ENCODE data around the gene MSS51.
"Not testable (repeated sequence)": the region's sequence is repeated elsewhere in the genome, so short reads cannot be mapped to it uniquely, and the experiment has no call there.

Gene MSS51

DNA sequence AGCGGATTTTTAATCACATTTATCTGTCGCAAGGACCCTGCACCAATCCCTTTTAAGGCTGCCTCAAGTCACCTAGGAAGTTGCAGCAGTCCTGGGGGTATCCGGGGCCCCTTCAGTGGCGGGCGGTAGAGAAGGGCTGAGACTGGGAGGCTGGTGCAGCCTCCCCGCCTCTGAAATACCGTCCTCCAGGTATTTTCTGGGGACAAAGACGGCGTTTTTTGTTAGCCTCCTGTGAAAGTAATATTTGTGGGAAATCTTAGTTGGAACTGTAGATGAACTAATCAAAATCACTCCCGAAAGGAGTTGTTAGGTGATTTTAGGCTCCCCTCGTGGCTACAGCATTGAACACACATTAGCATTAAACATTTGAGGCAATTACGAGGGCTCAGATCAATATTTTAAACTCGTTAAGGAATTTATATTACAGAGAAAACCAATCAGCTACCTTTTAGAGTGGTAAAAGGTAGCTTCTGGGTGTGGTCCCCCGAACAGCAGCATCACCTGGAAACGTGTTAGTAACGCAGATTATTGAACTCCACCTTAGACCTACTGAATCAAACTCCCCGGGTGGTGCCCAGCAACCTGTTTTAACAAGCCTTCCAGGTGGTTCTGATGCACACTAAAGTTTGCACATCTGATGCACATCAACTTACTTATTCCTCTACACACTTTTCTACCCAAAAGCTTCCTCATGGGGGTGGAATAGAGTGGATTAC is 19.0 kb downstream of the MSS51 start:
- in situ Hi-C loops (cut with HindIII; ENCODE audit: low sequenced_read_pairs), result no loop called here

GRCh38 chr10:73413528-73414229 is 19.7 kb downstream of the MSS51 start, which contains the start of gene ANXA7:
Gene ANXA7 (minus strand): TSS chr10:73414058. CDS start chr10:73400856, 13,202 bp downstream.
- in situ Hi-C loops (cut with HindIII; ENCODE audit: low sequenced_read_pairs), result no loop called here

- in situ Hi-C loops (cut with HindIII; ENCODE audit: low sequenced_read_pairs), result no loop called here
Measured at GRCh38 chr10:73413108-73413527, 20.2 kb downstream of the MSS51 start.

DNA sequence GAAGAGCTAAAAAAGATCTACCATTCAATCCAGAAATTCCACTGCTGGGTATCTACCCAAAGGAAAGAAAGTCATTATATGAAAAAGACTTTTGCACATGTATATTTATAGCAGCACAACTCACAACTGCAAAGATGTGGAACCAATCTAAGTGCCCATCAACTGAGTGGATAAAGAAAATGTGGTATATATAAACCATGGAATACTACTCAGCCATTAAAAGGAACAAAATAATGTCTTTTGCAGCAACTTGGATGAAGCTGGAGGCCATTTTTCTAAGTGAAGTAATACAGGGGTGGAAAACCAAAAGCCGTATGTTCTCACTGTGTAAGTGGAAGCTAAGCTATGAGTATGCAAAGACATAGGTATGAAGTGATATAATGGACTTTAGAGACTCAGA is 22.5 kb downstream of the MSS51 start:
- in situ Hi-C loops (cut with HindIII; ENCODE audit: low sequenced_read_pairs), result no loop called here

DNA sequence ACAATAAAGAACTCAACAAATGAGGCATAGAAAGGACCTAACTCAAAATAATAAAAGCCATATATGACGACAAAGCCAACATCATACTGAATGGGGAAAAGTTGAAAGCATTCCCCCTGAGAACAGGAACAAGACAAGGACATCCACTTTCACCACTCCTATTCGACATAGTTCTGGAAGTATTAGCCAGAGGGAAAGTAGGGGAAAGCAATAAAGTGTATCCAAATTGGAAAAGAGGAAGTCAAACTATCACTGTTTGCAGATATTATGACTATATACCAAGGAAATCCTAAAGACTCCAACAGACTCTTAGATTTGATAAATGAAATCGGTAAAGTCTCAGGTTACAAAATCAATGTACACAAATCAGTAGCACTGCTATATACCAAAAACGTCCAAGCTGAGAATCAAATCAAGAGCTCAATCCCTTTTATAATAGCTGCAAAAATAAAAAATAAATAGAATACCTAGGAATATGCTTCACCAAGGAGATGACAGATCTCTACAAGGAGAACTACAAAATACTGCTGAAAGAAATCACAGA is 24.3 kb downstream of the MSS51 start:
- in situ Hi-C loops (cut with HindIII; ENCODE audit: low sequenced_read_pairs), result no loop called here

GRCh38 chr10:73408061-73408460 is 25.3 kb downstream of the MSS51 start:
- in situ Hi-C loops (cut with HindIII; ENCODE audit: low sequenced_read_pairs), result no loop called here

GRCh38 chr10:73407495-73407894 is 25.9 kb downstream of the MSS51 start:
- in situ Hi-C loops (cut with HindIII; ENCODE audit: low sequenced_read_pairs), result no loop called here

DNA sequence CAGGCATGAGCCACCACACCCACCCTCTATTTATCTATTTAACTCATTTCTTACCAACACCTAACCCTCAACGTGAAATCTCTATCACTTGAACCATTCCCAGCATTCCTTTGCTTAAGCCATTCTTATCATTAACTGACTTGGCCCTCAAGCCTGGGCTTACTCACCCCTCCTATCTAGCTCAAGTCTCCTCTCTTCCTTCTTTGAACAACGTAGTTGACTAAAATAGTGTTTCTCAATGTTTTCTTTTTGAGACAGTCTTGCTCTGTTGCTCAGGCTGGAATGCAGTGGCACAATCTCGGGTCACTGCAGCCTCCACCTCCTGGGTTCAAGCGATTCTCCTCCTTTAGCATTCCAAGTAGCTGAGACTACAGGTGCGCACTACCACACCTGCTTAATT is 26.5 kb downstream of the MSS51 start:
- in situ Hi-C loops (cut with HindIII; ENCODE audit: low sequenced_read_pairs), result no loop called here

- in situ Hi-C loops (cut with HindIII; ENCODE audit: low sequenced_read_pairs), result no loop called here
Measured at GRCh38 chr10:73405556-73405955, 27.8 kb downstream of the MSS51 start.

GRCh38 chr10:73404690-73405089 is 28.7 kb downstream of the MSS51 start:
- in situ Hi-C loops (cut with HindIII; ENCODE audit: low sequenced_read_pairs), result no loop called here

DNA sequence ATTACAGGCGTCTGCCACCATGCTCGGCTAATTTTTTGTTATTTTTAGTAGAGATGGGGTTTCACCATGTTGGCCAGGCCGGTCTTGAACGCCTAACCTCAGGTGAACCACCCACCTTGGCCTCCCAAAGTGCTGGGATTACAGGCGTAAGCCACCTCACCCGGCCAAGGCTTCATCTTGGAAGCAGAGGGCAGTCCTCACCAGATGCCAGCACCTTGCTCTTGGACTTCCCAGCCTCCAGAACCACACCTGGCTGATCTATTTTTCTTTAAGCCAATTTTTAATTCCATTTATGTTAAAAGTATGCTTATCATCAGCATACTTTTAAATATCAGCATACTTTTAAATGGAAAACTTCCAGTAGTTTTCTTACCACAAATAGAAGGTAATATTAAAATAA is 31.7 kb downstream of the MSS51 start:
- in situ Hi-C loops (cut with HindIII; ENCODE audit: low sequenced_read_pairs), result no loop called here

- in situ Hi-C loops (cut with HindIII; ENCODE audit: low sequenced_read_pairs), result no loop called here
Measured at GRCh38 chr10:73399063-73399462, 34.3 kb downstream of the MSS51 start.

DNA sequence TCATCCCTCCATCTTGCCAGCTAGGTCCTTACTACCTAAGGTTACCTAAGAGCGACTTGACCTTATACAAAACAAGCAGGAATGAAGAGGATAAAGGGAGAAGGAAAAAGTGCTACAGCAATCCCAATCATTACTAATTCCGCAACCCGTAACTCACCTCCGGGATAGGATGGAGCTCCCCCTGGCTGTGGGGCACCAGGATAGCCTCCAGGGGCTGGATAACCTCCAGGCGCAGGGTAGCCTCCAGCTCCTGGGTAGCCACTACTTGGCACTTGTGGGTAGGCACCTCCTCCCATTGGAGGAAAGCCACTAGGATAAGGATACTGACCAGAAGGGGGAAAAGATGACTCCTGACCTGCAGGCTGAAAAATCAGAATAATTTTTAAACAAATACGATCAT is 35.3 kb downstream of the MSS51 start:
- in situ Hi-C loops (cut with HindIII; ENCODE audit: low sequenced_read_pairs), result no loop called here

- in situ Hi-C loops (cut with HindIII; ENCODE audit: low sequenced_read_pairs), result not testable (repeated sequence)
Measured at GRCh38 chr10:73394325-73394724, 39.0 kb downstream of the MSS51 start.

- in situ Hi-C loops (cut with HindIII; ENCODE audit: low sequenced_read_pairs), result no loop called here
Measured at GRCh38 chr10:73388228-73388627, 45.1 kb downstream of the MSS51 start.

- in situ Hi-C loops (cut with HindIII; ENCODE audit: low sequenced_read_pairs), result no loop called here
Measured at GRCh38 chr10:73386583-73386982, 46.8 kb downstream of the MSS51 start.

DNA sequence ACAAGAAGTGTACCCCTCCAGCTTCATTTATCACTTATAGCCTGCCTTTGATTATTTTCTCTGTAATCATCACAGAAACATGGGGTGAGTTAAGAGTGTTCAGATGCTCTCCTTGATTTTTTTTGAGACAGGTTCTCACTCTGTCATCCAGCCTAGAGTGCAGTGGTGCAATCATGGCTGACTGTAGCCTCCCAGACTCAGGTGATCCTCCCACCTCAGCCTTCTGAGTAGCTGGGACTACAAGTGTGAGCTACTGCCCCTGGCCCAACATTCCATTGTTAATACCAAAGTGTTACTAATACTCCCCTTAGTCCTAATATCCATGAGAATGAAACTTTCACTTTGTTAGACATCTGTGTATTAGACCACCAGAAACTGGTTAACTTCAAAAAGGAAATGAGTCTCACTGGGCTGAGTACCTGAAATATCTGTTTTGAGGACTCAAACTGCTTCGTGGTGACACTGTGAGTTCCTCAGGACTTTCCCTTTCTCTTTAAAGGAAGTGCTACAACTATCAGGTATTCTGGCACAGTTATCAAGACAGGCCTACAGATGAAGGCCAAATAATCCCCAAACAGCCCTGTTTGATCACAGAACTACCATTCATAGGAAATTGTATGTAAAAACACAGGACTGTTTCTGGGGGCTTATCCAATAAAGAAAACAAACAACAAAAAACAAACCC is 54.2 kb downstream of the MSS51 start:
- in situ Hi-C loops (cut with HindIII; ENCODE audit: low sequenced_read_pairs), result no loop called here

GRCh38 chr10:73376679-73377078 is 56.7 kb downstream of the MSS51 start:
- in situ Hi-C loops (cut with HindIII; ENCODE audit: low sequenced_read_pairs), result no loop called here

Measured in endothelial cell of hepatic sinusoid (primary cell).